Gastroesophageal sphincter (tissue), 4 donors: ENCODE results near the gene RAP2C. TPM values are rescaled to one million over a fixed set of nuclear protein-coding genes. Genes with fewer than 3 reads are reported as not detected.
A peak's percentile ranks its signal among the peaks of the same experiment; 100 is the strongest.

Source experiments
- ATAC-seq: fragments of 150-250 bp; one replicate; pipeline ENCODE4 v1.9.1; 2016; ENCODE audit warnings: mild to moderate bottlenecking, moderate library complexity
- H3K27ac ChIP-seq, 4 donors: fragments of 200-600 bp; sonication (generic) in 3 of 4; 1 replicate in 3 of 4; 2 replicates in 1 of 4; pipeline ENCODE4 v1.5.1; 2016 to 2019
- H3K27me3 ChIP-seq: fragments of 200-600 bp; sonication (generic); one replicate; pipeline ENCODE4 v1.5.1; 2019
- H3K36me3 ChIP-seq, 2 donors: fragments of 200-600 bp; sonication (generic); one replicate each; pipeline ENCODE4 v1.5.1; 2019; ENCODE audit warnings: control low read depth in 1 of 2
- H3K4me1 ChIP-seq, 3 donors: fragments of 200-600 bp; sonication (generic); 1 replicate in 2 of 3; 2 replicates in 1 of 3; pipeline ENCODE4 v1.5.1; 2016 to 2019; ENCODE audit warnings: control low read depth in 2 of 3
- H3K4me3 ChIP-seq, 2 donors: fragments of 200-600 bp; sonication (generic); one replicate each; pipeline ENCODE4 v1.5.1; 2019; ENCODE audit warnings: mild to moderate bottlenecking in 1 of 2, moderate library complexity in 1 of 2
- H3K9me3 ChIP-seq, 3 donors: fragments of 200-600 bp; sonication (generic); one replicate each; pipeline ENCODE4 v1.5.1; 2017 to 2019; ENCODE audit warnings: control low read depth in 2 of 3
- CTCF ChIP-seq, 4 experiments: fragments of 200-600 bp in 2 of 4; fragments of 450-650 bp in 2 of 4; sonication (generic) in 1 of 4; IDR thresholded peaks; one replicate each; pipeline ENCODE4 v1.5.1; 2017 to 2019; ENCODE audit warnings: antibody characterized with exemption in 4 of 4, mild to moderate bottlenecking in 2 of 4, moderate library complexity in 2 of 4
- EP300 ChIP-seq: sonication (generic); formaldehyde crosslinking; IDR thresholded peaks from one replicate; pipeline ENCODE4 v1.6.1; 2017; ENCODE audit warnings: antibody characterized with exemption, mild to moderate bottlenecking
- POLR2A ChIP-seq, 2 donors: fragments of 450-650 bp; IDR thresholded peaks; one replicate each; pipeline ENCODE4 v1.6.1; 2017; ENCODE audit warnings: antibody characterized with exemption in 2 of 2, mild to moderate bottlenecking in 2 of 2, moderate library complexity in 1 of 2
- POLR2AphosphoS5 ChIP-seq: sonication (generic); formaldehyde crosslinking; IDR thresholded peaks from one replicate; pipeline ENCODE4 v1.6.1; 2017; ENCODE audit warnings: antibody characterized with exemption
- WGBS, 2 donors: methylation state at CpG; one replicate each; pipeline ENCODE4 v1.1.5; 2018; ENCODE audit warnings: low coverage in 1 of 2; 5-methylcytosine and 5-hydroxymethylcytosine counted together
- total RNA-seq, 4 donors: library from RNA; depleted of rRNA; stranded (reverse); fragments of >200 nt; gene quantifications; one replicate each; pipeline ENCODE4 v1.1.0, GENCODE V29; 2016

The RAP2C gene
- total RNA-seq, result 10 to 100 TPM; 14.5 to 19.9 (median 15.5) TPM

GRCh38 chrX:132219343-132219768, at the start of gene RAP2C:
TSS of gene RAP2C (minus strand) at chrX:132219447. CDS start at chrX:132217268, 2,179 bp downstream.
- TF ChIP-seq CTCF (IDR thresholded peaks at IDR 0.05) (peak in 3 of 4 experiments; percentile 34 to 67 (median 41)), EP300 (no peak), POLR2AphosphoS5 (peak; percentile 53), POLR2A (IDR thresholded peaks at IDR 0.05) (peak in 1 of 2 donors; percentile 30)
- H3K4me1 ChIP-seq, result peaks cover 0 to 32% (median 0%) of the 10 kb centered on the region in 3 donors
- no peaks in the 10 kb centered on the region for H3K36me3 ChIP-seq
- no peaks in the 10 kb centered on the region for H3K9me3 ChIP-seq
- ATAC-seq, result peak; percentile 69
- H3K27me3 ChIP-seq, result no peaks in the 10 kb centered on the region
- WGBS, 2 donors, result 0% methylated on average over 1 to 2 of the region's 6 CpGs
- H3K4me3 ChIP-seq, result peak within 1 kb of the TSS; percentile 77 to 81
- H3K27ac ChIP-seq, result peak within 1 kb of the TSS; percentile 95 to 98 (median 96)

GRCh38 chrX:132267392-132267791, 48.1 kb upstream of the RAP2C start:
- Histone ChIP-seq H3K27me3 (no peaks in the 10 kb centered on the region), H3K36me3 (no peaks in the 10 kb centered on the region), H3K9me3 (no peaks in the 10 kb centered on the region), H3K4me1 (no peaks in the 10 kb centered on the region), H3K4me3 (no peak overlapping the region), H3K27ac (no peak overlapping the region)
- 86 to 98% methylated on average over 5 to 6 of the region's 6 CpGs for WGBS, 2 donors
- TF ChIP-seq EP300 (no peak), CTCF (IDR thresholded peaks at IDR 0.05) (no peak), POLR2AphosphoS5 (no peak), POLR2A (IDR thresholded peaks at IDR 0.05) (no peak)
- no peak for ATAC-seq

GRCh38 chrX:132266583-132267355, 47.5 kb upstream of the RAP2C start:
- Histone ChIP-seq H3K27ac (no peak overlapping the region), H3K36me3 (no peaks in the 10 kb centered on the region), H3K9me3 (no peaks in the 10 kb centered on the region), H3K27me3 (no peaks in the 10 kb centered on the region), H3K4me3 (no peak overlapping the region), H3K4me1 (no peaks in the 10 kb centered on the region)
- WGBS, 2 donors, result 17% methylated on average over 1 of the region's 1 CpG; no CpG with 5 or more reads in 1 of the 2 donors
- ATAC-seq, result no peak
- TF ChIP-seq POLR2AphosphoS5 (no peak), CTCF (IDR thresholded peaks at IDR 0.05) (no peak), EP300 (no peak), POLR2A (IDR thresholded peaks at IDR 0.05) (no peak)

GRCh38 chrX:132263127-132263526, 43.9 kb upstream of the RAP2C start:
- Histone ChIP-seq H3K27me3 (no peaks in the 10 kb centered on the region), H3K9me3 (no peaks in the 10 kb centered on the region), H3K4me1 (no peaks in the 10 kb centered on the region), H3K4me3 (no peak overlapping the region), H3K36me3 (no peaks in the 10 kb centered on the region), H3K27ac (no peak overlapping the region)
- no peak for TF ChIP-seq POLR2A (IDR thresholded peaks at IDR 0.05)
- TF ChIP-seq EP300, result no peak
- no peak for TF ChIP-seq CTCF (IDR thresholded peaks at IDR 0.05)
- no peak for TF ChIP-seq POLR2AphosphoS5
- WGBS, 2 donors, result 92 to 94% methylated on average over 3 of the region's 3 CpGs
- no peak for ATAC-seq

- TF ChIP-seq POLR2AphosphoS5 (no peak), CTCF (IDR thresholded peaks at IDR 0.05) (no peak), POLR2A (IDR thresholded peaks at IDR 0.05) (no peak), EP300 (no peak)
- ATAC-seq, result no peak
- H3K9me3 ChIP-seq, result no peaks in the 10 kb centered on the region
- H3K27ac ChIP-seq, result no peak overlapping the region
- WGBS, 2 donors, result 73 to 86% methylated on average over 1 of the region's 1 CpG
- no peak overlapping the region for H3K4me3 ChIP-seq
- no peaks in the 10 kb centered on the region for H3K27me3 ChIP-seq
- no peaks in the 10 kb centered on the region for H3K4me1 ChIP-seq
- no peaks in the 10 kb centered on the region for H3K36me3 ChIP-seq
These were observed 39.3 kb upstream of the RAP2C start for GRCh38 chrX:132258509-132258908.
